NCI-H128 (cell line): ENCODE results near the gene GOLGA6B.
"Not testable (repeated sequence)": the region's sequence is repeated elsewhere in the genome, so short reads cannot be mapped to it uniquely, and the experiment has no call there.

Experiments used
- DNase-seq: peaks from one replicate; lab custom pipeline; 2025; ENCODE audit not compliant: unreplicated experiment; lab: John Stamatoyannopoulos, UW

The GOLGA6B gene

DNA sequence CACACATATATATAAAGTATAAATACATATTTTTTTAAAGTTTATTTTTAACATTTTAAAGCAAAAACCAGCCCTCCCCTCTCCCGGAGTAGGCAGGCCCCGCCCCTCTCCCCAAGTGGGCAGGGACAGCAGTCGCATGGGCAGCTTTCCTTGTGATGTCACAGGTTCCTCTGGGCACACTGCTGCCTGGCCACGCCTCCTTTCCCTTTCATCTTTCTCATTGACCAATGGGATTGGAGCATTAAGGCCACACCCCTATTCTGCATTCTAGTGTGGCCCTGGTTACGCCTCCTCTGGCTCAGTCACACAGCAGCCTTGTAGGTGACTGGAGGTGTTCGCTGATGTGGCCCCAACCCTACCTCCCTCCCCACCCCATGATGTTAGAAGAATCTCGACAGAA, at the start of gene GOLGA6B:
GOLGA6B (plus strand) TSS at position 301 of the 400 bp plus-strand sequence; CDS start at position 342, 41 bp downstream.
- DNase-seq: not testable (repeated sequence)

GRCh38 chr15:72604794-72605193, 49.7 kb upstream of the GOLGA6B start:
- no peak for DNase-seq

GRCh38 chr15:72608084-72608483, 46.4 kb upstream of the GOLGA6B start:
- not testable (repeated sequence) for DNase-seq

- no peak for DNase-seq
Observed at GRCh38 chr15:72609862-72610261, 44.6 kb upstream of the GOLGA6B start.

DNA sequence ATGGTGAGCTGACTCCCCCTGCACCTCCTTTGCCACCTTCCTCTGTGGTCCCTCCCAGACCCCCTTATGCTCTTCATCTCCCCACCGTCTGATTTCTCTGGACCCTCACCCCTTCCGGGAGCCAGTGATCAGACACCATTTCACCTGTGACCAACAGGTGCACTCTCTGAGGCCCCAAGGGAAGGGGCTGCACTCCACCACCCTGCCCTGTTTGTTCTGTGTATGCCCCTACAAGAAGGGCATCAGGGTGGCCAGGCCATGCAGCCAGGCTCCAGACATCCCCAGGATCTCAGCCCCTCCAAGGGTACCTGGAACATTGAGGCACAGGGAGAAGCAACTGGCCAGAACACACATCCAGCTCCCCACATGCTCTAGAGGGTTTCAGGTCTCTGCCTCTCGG, 42.2 kb upstream of the GOLGA6B start:
- not testable (repeated sequence) for DNase-seq

- DNase-seq: no peak
Observed at GRCh38 chr15:72614810-72615532, 39.5 kb upstream of the GOLGA6B start.

- DNase-seq: not testable (repeated sequence)
Observed at GRCh38 chr15:72615533-72616233, 38.8 kb upstream of the GOLGA6B start.

- DNase-seq: no peak
Observed at GRCh38 chr15:72616491-72617210, 37.8 kb upstream of the GOLGA6B start.

DNA sequence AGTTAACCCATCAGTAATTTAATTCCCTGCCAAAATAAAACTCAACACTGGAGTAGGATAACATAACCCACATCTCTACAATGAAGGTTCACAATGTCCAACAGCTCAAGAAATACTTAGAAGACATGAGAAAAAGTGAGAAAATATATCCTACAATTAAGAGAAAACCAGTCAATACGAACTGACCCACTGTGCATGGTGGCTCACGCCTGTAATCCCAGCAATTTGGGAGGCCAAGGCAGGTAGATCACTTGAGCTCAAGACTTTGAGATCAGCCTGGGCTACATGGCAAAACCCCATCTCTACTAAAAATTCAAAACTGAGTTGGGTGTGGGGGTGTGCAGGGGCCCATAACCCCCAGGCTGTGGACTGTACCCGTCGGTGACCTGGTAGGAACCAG, 30.6 kb upstream of the GOLGA6B start:
- not testable (repeated sequence) for DNase-seq

GRCh38 chr15:72626153-72626552, 28.3 kb upstream of the GOLGA6B start:
- not testable (repeated sequence) for DNase-seq

GRCh38 chr15:72628249-72629067, 26.0 kb upstream of the GOLGA6B start:
- not testable (repeated sequence) for DNase-seq

GRCh38 chr15:72629068-72629570, 25.4 kb upstream of the GOLGA6B start:
- DNase-seq: not testable (repeated sequence)

DNA sequence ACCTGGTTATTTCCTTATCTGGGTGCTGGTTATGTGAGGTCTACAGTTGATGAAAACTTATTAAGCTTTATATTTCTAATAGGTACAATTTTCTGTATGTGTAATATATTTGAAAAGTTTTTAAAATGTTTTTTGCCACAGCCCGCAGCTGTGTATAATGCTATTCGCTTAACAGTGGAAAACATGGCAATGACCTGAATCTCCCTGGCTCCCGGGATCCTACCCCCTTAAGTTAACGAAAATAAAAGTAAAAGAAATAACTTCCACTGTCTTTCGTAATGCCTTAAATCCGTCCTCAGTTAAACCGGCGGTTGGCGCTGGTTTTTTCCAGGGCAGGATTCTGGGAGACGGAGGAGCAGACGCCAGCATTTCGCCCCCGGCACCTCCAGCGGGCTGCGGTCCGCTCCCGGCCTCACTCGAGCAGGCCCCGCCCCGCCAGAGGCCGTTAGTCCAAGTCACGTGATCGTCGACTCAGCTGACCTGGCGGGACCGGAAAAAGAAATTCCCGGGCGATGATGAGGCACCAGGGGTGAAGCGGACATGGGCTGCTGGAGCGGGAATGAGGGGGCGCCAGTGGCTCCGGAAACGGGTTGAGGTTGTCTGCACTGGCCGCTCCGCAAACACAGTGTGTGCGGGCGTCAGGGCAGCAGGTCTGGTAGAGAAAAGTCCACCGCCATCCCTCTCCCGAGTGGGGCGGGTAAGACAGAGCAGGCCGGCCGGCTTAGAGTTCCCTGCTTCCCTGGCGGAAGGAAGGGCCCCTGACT, 17.8 kb upstream of the GOLGA6B start:
- not testable (repeated sequence) for DNase-seq

- not testable (repeated sequence) for DNase-seq
Observed at GRCh38 chr15:72639759-72640483, 14.6 kb upstream of the GOLGA6B start.

DNA sequence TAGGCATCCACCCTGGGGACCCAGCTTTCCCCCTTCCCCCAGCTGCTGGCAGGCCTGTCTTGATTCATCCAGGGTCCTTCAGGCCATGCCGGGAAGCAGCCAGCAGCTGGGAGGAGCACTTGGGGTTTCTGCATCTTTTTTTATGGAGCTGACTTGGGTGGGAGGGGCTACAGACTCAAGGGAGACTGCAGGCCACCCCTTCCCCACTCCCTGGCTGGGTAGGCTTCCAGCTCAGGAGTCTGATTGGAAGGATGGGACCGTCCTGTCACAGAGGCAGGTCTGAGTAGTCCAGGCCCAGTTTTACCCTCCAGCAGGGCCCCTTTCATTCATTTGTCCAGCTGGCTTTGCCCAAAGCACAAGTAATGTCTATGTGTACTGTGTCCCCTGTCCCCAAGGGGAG, 12.2 kb upstream of the GOLGA6B start:
- not testable (repeated sequence) for DNase-seq

DNA sequence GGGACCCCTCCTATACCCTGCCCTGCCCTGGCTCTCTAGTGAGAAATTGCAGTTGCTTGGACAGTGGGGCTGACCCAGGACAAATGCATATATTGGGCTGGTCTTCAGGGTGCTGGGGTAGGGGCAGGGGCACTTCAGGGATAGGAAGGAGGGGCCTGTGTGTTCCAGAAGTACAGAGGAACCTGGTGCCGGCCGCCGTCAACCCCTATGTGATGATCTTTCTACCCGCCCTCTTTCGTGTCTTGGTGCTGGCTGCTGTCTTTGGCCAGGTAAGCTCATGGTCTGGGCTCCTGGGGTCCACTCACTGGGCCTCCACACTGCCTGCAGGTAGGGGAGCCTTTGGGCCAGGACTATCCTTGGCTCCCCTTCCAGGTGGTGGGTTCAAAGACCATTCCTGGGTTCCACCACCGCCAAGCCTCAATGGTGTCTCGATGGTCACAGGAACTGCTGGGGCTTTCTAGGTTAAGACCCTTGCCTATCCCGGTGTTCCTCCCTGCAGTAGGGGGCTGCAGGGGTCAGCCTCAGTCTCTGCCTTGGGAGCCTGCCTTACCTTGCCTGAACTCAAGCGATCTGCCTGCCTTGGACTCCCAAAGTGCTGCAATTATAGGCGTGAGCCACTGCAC, 5.8 kb upstream of the GOLGA6B start:
- DNase-seq: not testable (repeated sequence)

DNA sequence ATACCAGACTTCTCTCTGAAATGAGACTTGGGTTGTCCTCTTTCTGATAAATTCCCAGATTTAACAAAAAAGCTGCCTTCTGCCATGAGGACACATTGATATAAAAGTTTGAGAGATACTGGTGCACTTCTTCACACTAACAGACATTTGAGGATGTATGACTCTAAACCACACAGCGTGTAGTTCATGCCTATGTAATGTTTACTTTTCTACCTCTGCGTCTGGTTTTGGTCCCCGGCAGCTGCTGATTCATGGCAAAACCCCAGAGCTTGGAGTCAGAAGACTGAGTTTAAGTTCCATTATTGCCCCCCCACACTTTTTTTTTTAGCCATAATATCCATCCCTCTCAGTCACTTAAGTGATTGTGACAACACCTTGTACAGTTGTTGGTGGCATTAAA, 1.5 kb downstream of the GOLGA6B start:
- DNase-seq: not testable (repeated sequence)

DNA sequence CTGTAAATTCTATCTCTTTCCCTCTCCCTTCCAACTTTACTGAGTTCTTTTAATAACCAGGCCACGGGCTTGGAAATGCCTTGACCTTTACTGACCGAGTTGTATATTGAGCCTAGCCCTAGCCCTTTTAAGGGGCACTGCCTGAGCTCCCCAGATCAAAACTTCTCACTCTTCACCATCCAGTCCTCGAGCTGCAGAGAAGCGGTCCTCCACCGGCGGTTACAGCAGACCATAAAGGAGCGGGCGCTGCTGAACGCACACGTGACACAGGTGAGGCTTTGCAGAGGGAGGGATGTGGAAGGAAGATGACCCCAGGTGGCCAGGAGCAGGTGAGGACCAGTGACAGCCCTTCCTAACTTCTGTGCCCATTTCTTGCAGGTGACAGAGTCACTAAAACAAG, 6.6 kb downstream of the GOLGA6B start:
- DNase-seq: not testable (repeated sequence)

DNA sequence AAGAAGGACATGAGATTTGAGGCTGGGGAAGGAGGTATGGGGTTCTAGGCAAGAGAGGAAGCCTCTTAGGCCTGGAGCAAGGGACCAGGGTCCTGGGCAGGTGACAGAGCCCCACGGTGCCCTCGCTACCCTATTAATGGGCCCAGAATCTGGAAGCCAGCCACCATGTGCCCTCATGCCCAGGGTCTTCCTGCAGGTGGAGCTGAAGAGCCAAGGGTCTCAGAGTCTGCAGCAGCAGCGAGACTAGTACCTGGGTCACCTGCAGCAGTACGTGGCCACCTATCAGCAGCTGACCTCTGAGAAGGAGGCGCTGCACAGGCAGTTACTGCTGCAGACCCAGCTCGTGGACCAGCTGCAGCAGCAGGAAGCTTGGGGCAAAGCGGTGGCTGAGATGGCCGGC, 9.4 kb downstream of the GOLGA6B start:
- not testable (repeated sequence) for DNase-seq
